ENCODE measurements around the gene ITGB8.

GRCh38 chr7:20435305-20435704, 104.6 kb downstream of the ITGB8 start:
- no peak for TF ChIP-seq EZH2phosphoT487 (IDR thresholded peaks at IDR 0.05; ENCODE audit: borderline replicate concordance, low read length)
- no peak for TF ChIP-seq CTCF (conservative IDR thresholded peaks at IDR 0.05; ENCODE audit: low read depth, low read length)
